ENCODE measurements around the gene RPL28. TPM values are rescaled to one million over a fixed set of nuclear protein-coding genes. Genes with fewer than 3 reads are reported as not detected.

Gene RPL28
- total and polyA plus RNA-seq, 2 donors (not counting 3 experiments of a cell fraction or from before 2014, with no cell fraction given), result 1,872 to 3,435 TPM

GRCh38 chr19:55366790-55367189 is 18.9 kb upstream of the RPL28 start:
- H3K4me3 ChIP-seq (replicated peaks in 1 of 3; ENCODE audit: insufficient read depth in 1 of 3, low read depth in 1 of 3, low read length in 3 of 3), result no peak overlapping the region
- H3K27ac ChIP-seq (ENCODE audit: insufficient read depth, low read depth, low read length), result no peak overlapping the region
- no peaks in the 10 kb centered on the region for H3K79me2 ChIP-seq (ENCODE audit: control insufficient read depth, insufficient read depth, low read length)
- no peaks in the 10 kb centered on the region for H3K9me3 ChIP-seq (replicated peaks; ENCODE audit: control insufficient read depth, insufficient read depth, low read length)
- H3K9me1 ChIP-seq (replicated peaks; ENCODE audit: control insufficient read depth, extremely low read depth, insufficient read depth, low read length), result no peaks in the 10 kb centered on the region
- BruUV-seq (replicated peaks), result no TSS peak
- H3K4me1 ChIP-seq (ENCODE audit: control insufficient read depth, extremely low read depth, insufficient read depth, low read length), result peaks cover 3% of the 10 kb centered on the region
- H3K36me3 ChIP-seq (ENCODE audit: control insufficient read depth in 2 of 2, extremely low read depth in 1 of 2, insufficient read depth in 2 of 2, low read length in 2 of 2), result no peaks in the 10 kb centered on the region
- H3K27me3 ChIP-seq (ENCODE audit: control insufficient read depth in 2 of 2, insufficient read depth in 2 of 2, low read length in 2 of 2), result peaks cover 10 to 21% of the 10 kb centered on the region in 2 experiments
- ChIA-PET CTCF (no interaction called here), POLR2A (no interaction called here)
- no peak overlapping the region for H3K9ac ChIP-seq (replicated peaks; ENCODE audit: extremely low read depth, insufficient read depth, low read length)
- no peak overlapping the region for H3K4me2 ChIP-seq (ENCODE audit: insufficient read depth, low read length)
- intact Hi-C loops (cut with micrococcal nuclease), result no loop called here
- TF ChIP-seq JUN (IDR thresholded peaks at IDR 0.05; ENCODE audit: borderline replicate concordance, insufficient read depth, insufficient read length, low read depth) (no peak), POLR2AphosphoS5 (IDR thresholded peaks at IDR 0.05; ENCODE audit: insufficient read depth, low read depth, low read length) (no peak), POLR2A (IDR thresholded peaks at IDR 0.05; ENCODE audit: low read depth, low read length) (no peak), GATA2 (IDR thresholded peaks at IDR 0.05; ENCODE audit: insufficient read depth, insufficient read length, low read depth, low read length) (no peak), EZH2 (IDR thresholded peaks at IDR 0.05; ENCODE audit: borderline replicate concordance, low read depth, low read length, severe bottlenecking) (no peak), MYC (IDR thresholded peaks at IDR 0.05; ENCODE audit: low read depth, low read length) (no peak), FOS (IDR thresholded peaks at IDR 0.05; ENCODE audit: borderline replicate concordance, insufficient read depth, low read length) (no peak)
- TF ChIP-seq, protein P1, sequence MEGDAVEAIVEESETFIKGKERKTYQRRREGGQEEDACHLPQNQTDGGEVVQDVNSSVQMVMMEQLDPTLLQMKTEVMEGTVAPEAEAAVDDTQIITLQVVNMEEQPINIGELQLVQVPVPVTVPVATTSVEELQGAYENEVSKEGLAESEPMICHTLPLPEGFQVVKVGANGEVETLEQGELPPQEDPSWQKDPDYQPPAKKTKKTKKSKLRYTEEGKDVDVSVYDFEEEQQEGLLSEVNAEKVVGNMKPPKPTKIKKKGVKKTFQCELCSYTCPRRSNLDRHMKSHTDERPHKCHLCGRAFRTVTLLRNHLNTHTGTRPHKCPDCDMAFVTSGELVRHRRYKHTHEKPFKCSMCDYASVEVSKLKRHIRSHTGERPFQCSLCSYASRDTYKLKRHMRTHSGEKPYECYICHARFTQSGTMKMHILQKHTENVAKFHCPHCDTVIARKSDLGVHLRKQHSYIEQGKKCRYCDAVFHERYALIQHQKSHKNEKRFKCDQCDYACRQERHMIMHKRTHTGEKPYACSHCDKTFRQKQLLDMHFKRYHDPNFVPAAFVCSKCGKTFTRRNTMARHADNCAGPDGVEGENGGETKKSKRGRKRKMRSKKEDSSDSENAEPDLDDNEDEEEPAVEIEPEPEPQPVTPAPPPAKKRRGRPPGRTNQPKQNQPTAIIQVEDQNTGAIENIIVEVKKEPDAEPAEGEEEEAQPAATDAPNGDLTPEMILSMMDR (IDR thresholded peaks at IDR 0.05; ENCODE audit: extremely low read depth in 1 of 2, insufficient read depth in 1 of 2, low read depth in 1 of 2, low read length in 2 of 2), result no peak
- TF ChIP-seq, protein P2, sequence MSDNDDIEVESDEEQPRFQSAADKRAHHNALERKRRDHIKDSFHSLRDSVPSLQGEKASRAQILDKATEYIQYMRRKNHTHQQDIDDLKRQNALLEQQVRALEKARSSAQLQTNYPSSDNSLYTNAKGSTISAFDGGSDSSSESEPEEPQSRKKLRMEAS (IDR thresholded peaks at IDR 0.05; ENCODE audit: insufficient read depth, insufficient read length), result no peak
- dilution Hi-C loops (cut with MboI; ENCODE audit: extremely low pct_ligation_motif_present, low sequenced_read_pairs), result no loop called here
- no peak overlapping the region for H2AFZ ChIP-seq (ENCODE audit: low read depth, low read length)
- FAIRE-seq (no peak), DNase-seq (ENCODE audit: low read depth, low spot score) (no peak)
- H4K20me1 ChIP-seq (replicated peaks; ENCODE audit: control insufficient read depth, extremely low read depth, insufficient read depth, low read length), result no peaks in the 10 kb centered on the region
